ENCODE results near the gene SPATA31D1. TPM values are rescaled to one million over a fixed set of nuclear protein-coding genes. Genes with fewer than 3 reads are reported as not detected.

The SPATA31D1 gene
- total RNA-seq, 4 donors from 2014 or later = not detected

Other genes with a start within 250 kb of the SPATA31D1 start
- not detected for gene SPATA31D4, start 60.3 kb upstream of the SPATA31D1 start, total RNA-seq
- not detected for gene SPATA31D3, start 45.3 kb upstream of the SPATA31D1 start, total RNA-seq

Measured in tibial nerve (tissue), 4 donors.